GM21526 (cell line): Measurements from ENCODE around the gene ANG.
"Not testable (repeated sequence)": the region's sequence is repeated elsewhere in the genome, so short reads cannot be mapped to it uniquely, and the experiment has no call there.

ENCODE experiments used
- ATAC-seq: cut with Tn5 transposase; IDR thresholded peaks from one replicate; pipeline ENCODE4 v1.9.1; 2021; ENCODE audit warnings: moderate library complexity; ENCODE audit not compliant: unreplicated experiment, low FRiP score

Gene ANG

GRCh38 chr14:20688167-20688839 is at the start of gene ANG:
Gene ANG (plus strand): TSS chr14:20688764. CDS start chr14:20693565, 4,801 bp downstream.
- ATAC-seq = no peak

- no peak for ATAC-seq
Measured at GRCh38 chr14:20641591-20641990, 47.0 kb upstream of the ANG start, which contains the start of gene OR6S1. Gene OR6S1 (minus strand): TSS chr14:20641691. CDS start chr14:20641691, 0 bp downstream.

- no peak for ATAC-seq
Measured at GRCh38 chr14:20642182-20642581, 46.4 kb upstream of the ANG start.

- ATAC-seq = not testable (repeated sequence)
Measured at GRCh38 chr14:20642755-20643154, 45.8 kb upstream of the ANG start.

GRCh38 chr14:20644520-20644919 is 44.0 kb upstream of the ANG start:
- ATAC-seq = no peak

GRCh38 chr14:20645481-20645880 is 43.1 kb upstream of the ANG start:
- ATAC-seq = no peak

GRCh38 chr14:20652996-20653975 is 35.3 kb upstream of the ANG start:
- ATAC-seq = no peak

- no peak for ATAC-seq
Measured at GRCh38 chr14:20655851-20656250, 32.7 kb upstream of the ANG start.

GRCh38 chr14:20656274-20656673 is 32.3 kb upstream of the ANG start:
- no peak for ATAC-seq

- no peak for ATAC-seq
Measured at GRCh38 chr14:20657216-20658211, 31.1 kb upstream of the ANG start.

- no peak for ATAC-seq
Measured at GRCh38 chr14:20658246-20658645, 30.3 kb upstream of the ANG start.

- ATAC-seq = no peak
Measured at GRCh38 chr14:20659336-20659735, 29.2 kb upstream of the ANG start.

GRCh38 chr14:20659813-20660395 is 28.7 kb upstream of the ANG start:
- no peak for ATAC-seq

- no peak for ATAC-seq
Measured at GRCh38 chr14:20661197-20661596, 27.4 kb upstream of the ANG start.

- no peak for ATAC-seq
Measured at GRCh38 chr14:20662968-20663732, 25.4 kb upstream of the ANG start.

GRCh38 chr14:20666400-20666961 is 22.1 kb upstream of the ANG start:
- ATAC-seq = not testable (repeated sequence)

- peak; percentile 69 for ATAC-seq
Measured at GRCh38 chr14:20667957-20668356, 20.6 kb upstream of the ANG start.

GRCh38 chr14:20668969-20669368 is 19.6 kb upstream of the ANG start:
- ATAC-seq = no peak
